IPS DF 4.7 (cell line): Measurements from ENCODE around the gene PRKCD.

Experiments
- DNase-seq: peaks from one replicate; pipeline ENCODE4 v3.0.0-alpha.2; 2013; ENCODE audit warnings: low spot score; ENCODE audit errors: extremely low read depth

Gene PRKCD

GRCh38 chr3:53154881-53155285 is 6.1 kb upstream of the PRKCD start:
- no peak for DNase-seq

GRCh38 chr3:53155760-53156159 is 5.2 kb upstream of the PRKCD start:
- no peak for DNase-seq

- DNase-seq = no peak
Observed at GRCh38 chr3:53156368-53156834, 4.6 kb upstream of the PRKCD start.

- no peak for DNase-seq
Observed at GRCh38 chr3:53157974-53158580, 2.9 kb upstream of the PRKCD start.

GRCh38 chr3:53158765-53159155 is 2.2 kb upstream of the PRKCD start:
- DNase-seq = no peak

- DNase-seq = no peak
Observed at GRCh38 chr3:53159156-53160060, 1.6 kb upstream of the PRKCD start.

- no peak for DNase-seq
Observed at GRCh38 chr3:53160061-53160659, 849 bp upstream of the PRKCD start.

GRCh38 chr3:53161450-53161819 is 426 bp downstream of the PRKCD start:
- no peak for DNase-seq

- DNase-seq = no peak
Observed at GRCh38 chr3:53161820-53162671, 1.0 kb downstream of the PRKCD start.

GRCh38 chr3:53162672-53163443 is 1.8 kb downstream of the PRKCD start:
- no peak for DNase-seq

GRCh38 chr3:53163444-53164387 is 2.7 kb downstream of the PRKCD start:
- DNase-seq = no peak

GRCh38 chr3:53164911-53165310 is 3.9 kb downstream of the PRKCD start:
- no peak for DNase-seq

GRCh38 chr3:53166206-53166605 is 5.2 kb downstream of the PRKCD start:
- no peak for DNase-seq

- DNase-seq = no peak
Observed at GRCh38 chr3:53166781-53167291, 5.8 kb downstream of the PRKCD start.

GRCh38 chr3:53167418-53168174 is 6.6 kb downstream of the PRKCD start:
- no peak for DNase-seq

GRCh38 chr3:53168175-53168923 is 7.3 kb downstream of the PRKCD start:
- no peak for DNase-seq

GRCh38 chr3:53169045-53169831 is 8.2 kb downstream of the PRKCD start:
- no peak for DNase-seq
